GM19463 (cell line): ENCODE measurements around the gene ODR4.
A peak's percentile ranks its signal among the peaks of the same experiment; 100 is the strongest.
"Not testable (repeated sequence)": the region's sequence is repeated elsewhere in the genome, so short reads cannot be mapped to it uniquely, and the experiment has no call there.

Experiments
- ATAC-seq: cut with Tn5 transposase; IDR thresholded peaks from one replicate; pipeline ENCODE4 v1.9.1; 2021; ENCODE audit warnings: mild to moderate bottlenecking, moderate library complexity; ENCODE audit not compliant: unreplicated experiment

Gene ODR4

GRCh38 chr1:186375152-186375928 lies at the start of gene ODR4, which contains the start of gene TPR:
TSS of gene ODR4 (plus strand) at chr1:186375838. CDS start at chr1:186379786, 3,948 bp downstream.
TSS of gene TPR (minus strand) at chr1:186375253. CDS start at chr1:186375028, 225 bp downstream.
- ATAC-seq, result peak; percentile 81

DNA sequence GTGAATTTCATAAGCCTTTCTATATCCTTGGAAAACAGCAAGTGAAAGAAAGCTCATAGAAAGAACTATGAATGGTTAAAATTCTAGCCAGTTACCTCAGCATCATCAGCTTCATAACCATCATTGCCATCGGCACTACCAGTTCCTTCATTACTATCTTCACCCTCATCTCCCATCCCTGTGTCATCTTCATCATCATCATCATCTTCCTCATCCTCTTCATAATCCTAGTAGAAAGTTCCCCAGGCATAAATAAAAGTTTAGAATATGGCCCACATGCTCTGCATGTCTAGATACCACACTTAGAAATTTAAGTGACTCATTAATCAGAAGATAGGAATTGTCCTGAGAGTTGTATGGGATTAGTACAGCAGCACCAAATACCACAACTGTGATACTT lies 49.6 kb upstream of the ODR4 start:
- no peak for ATAC-seq

GRCh38 chr1:186327331-186327730 lies 48.3 kb upstream of the ODR4 start:
- ATAC-seq, result no peak

GRCh38 chr1:186330758-186331157 lies 44.9 kb upstream of the ODR4 start:
- ATAC-seq, result no peak

- no peak for ATAC-seq
These were observed 38.1 kb upstream of the ODR4 start for GRCh38 chr1:186337554-186337953.

GRCh38 chr1:186340772-186341171 lies 34.9 kb upstream of the ODR4 start:
- no peak for ATAC-seq

GRCh38 chr1:186347837-186348691 lies 27.6 kb upstream of the ODR4 start:
- not testable (repeated sequence) for ATAC-seq

GRCh38 chr1:186374303-186375151 lies 1.1 kb upstream of the ODR4 start:
- peak; percentile 15 for ATAC-seq

GRCh38 chr1:186375929-186376319 lies 286 bp downstream of the ODR4 start:
- no peak for ATAC-seq

GRCh38 chr1:186386725-186387383 lies 11.2 kb downstream of the ODR4 start:
- no peak for ATAC-seq

DNA sequence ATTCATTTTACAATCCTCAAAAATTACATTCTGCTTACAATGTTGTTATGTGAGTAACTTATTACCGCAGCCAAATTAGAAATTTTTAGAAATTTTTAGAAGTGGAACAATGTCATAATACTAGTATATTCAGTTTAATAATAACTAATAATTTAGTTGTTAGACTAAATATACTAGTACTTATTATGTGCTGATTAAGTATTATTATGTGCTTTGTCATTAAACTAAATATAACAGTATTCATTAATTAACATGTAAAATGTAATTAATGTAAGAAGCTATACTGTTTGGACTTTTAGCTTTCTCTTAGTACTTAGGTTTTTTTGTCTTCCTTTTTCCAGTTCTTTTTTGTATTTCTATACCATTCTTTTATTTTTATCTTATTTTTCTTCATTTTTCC lies 15.3 kb downstream of the ODR4 start:
- no peak for ATAC-seq

DNA sequence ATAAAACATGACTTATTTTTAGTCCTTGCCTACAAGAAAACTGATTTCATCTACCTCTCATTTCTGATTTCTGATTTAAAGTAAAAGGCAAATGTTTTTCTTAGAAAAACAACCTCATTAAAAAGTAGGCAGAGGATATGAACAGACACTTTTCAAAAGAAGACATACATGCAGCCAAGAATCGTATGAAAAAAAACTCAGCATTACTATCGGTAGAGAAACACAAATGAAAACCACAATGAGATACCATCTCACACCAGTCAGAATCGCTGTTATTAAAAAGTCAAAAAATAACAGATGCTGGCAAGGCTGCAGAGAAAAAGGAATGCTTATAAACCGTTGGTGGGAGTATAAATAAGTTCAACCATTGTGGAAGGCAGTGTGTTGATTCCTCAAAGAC lies 16.2 kb downstream of the ODR4 start:
- no peak for ATAC-seq

DNA sequence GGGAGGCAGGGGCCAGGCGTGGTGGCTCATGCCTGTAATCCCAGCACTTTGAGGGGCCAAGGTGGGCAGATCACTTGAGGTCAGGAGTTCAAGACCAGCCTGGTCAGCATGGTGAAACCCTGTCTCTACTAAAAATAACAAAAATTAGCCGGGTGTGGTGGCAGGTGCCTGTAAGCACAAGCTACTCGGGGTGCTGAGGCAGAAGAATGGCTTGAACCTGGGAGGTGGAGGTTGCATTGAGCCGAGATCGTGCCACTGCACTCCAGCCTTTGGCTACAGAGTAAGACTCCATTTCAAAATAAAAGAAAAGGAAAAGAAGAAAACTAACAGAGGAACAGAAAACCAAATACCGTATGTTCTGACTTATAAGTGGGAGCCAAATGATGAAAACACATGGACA lies 17.1 kb downstream of the ODR4 start:
- ATAC-seq, result not testable (repeated sequence)

DNA sequence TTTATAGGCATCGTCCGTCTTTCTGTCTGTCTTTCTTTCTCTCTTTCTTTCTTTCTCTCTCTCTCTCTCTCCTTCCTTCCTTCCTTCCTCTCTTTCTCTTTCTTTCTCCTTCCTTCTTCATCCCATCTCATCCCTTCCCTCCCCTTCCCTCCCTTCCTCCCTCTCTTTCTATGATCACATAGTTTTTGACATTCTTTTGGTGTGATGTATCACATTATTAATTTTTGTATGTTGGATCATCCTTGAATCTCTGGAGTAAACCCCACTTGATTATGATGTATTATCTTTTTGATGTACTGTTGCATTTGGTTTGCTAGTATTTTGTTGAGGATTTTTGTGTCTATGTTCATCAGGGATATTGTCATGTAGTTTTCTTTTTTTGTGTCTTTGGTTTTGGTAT lies 25.8 kb downstream of the ODR4 start:
- ATAC-seq, result not testable (repeated sequence)

GRCh38 chr1:186403632-186404031 lies 28.0 kb downstream of the ODR4 start:
- no peak for ATAC-seq

GRCh38 chr1:186404454-186405051 lies 28.9 kb downstream of the ODR4 start:
- no peak for ATAC-seq

GRCh38 chr1:186409091-186409490 lies 33.5 kb downstream of the ODR4 start:
- peak; percentile 81 for ATAC-seq

DNA sequence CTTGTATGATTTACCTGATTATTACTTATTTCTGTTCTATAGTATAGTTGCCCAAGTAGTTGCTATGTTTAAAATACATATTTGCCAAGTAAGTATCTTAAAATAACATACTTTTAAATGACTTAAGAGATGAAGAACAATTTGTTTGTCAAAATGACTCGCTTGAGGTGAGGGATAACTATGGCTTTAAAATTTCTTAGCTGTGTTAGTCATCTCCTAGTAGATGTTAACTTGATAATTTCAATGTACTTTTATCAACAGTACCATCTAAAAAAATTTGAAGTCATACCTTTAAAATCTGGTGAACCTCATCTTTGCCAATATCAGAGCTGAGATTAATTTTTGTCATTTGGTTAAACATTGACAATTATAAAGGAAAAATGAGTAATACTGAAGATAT lies 37.7 kb downstream of the ODR4 start:
- ATAC-seq, result no peak

DNA sequence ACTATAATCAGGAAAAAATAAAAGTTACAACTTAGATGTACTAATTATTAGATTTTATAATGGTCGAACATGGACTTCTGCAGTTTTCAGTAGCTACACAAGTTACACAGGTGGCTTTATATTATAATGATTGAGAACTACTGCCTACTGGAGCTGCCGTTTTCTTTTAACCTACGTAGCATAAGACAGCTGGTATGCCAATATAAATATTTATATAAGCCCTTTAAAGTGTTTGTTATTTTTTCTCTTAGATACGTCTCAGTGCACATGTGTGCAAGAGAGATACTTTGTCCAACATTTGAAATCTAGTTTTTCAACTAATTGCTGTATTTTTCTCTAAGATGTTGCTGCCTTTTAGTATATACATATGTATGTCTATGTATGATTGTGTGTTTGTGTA lies 42.9 kb downstream of the ODR4 start:
- no peak for ATAC-seq

GRCh38 chr1:186420311-186420710 lies 44.7 kb downstream of the ODR4 start:
- ATAC-seq, result no peak
